HEK293 (cell line): ENCODE data around the gene GRK5.

Experiments
- CTCF ChIA-PET: fragments of 350-600 bp; formaldehyde crosslinking; extraction: SDS; loops from one replicate; lab custom pipeline; 2021; ENCODE audit warnings: antibody characterized with exemption; lab: Yijun Ruan, JAX
- POLR2A ChIA-PET: fragments of 300-600 bp; formaldehyde crosslinking; extraction: SDS; loops from one replicate; lab custom pipeline; 2020; ENCODE audit warnings: antibody characterized with exemption, inconsistent platforms; lab: Yijun Ruan, JAX
- H3K27ac ChIP-seq: fragments of 200-500 bp; sonication (Bioruptor generic); 2 replicates; pipeline ENCODE4 v1.5.1; 2014; ENCODE audit warnings: low read depth, low read length, control low read depth, inconsistent platforms; ENCODE audit errors: extremely low read depth
- H3K36me3 ChIP-seq, 2 experiments: fragments of 200-500 bp in 1 of 2; sonication (Bioruptor generic) in 1 of 2; 1 replicate in 1 of 2; 2 replicates in 1 of 2; pipeline ENCODE4 v1.5.1; 2014 to 2017; ENCODE audit warnings: inconsistent platforms in 2 of 2, low read length in 2 of 2; ENCODE audit not compliant: control insufficient read depth in 2 of 2, insufficient read depth in 1 of 2
- H3K4me1 ChIP-seq: fragments of 200-500 bp; sonication (Bioruptor generic); 2 replicates; pipeline ENCODE4 v1.5.1; 2014; ENCODE audit warnings: mild to moderate bottlenecking, low read length, inconsistent platforms; ENCODE audit not compliant: control insufficient read depth, insufficient read depth
- H3K4me3 ChIP-seq: 2 replicates; pipeline ENCODE4 v1.5.1; 2011; ENCODE audit warnings: low read depth, mild to moderate bottlenecking, control low read depth, low read length, moderate library complexity
- H3K9me3 ChIP-seq: fragments of 200-500 bp; sonication (Bioruptor generic); 2 replicates; pipeline ENCODE4 v1.5.1; 2014; ENCODE audit warnings: low read depth, low read length, inconsistent platforms; ENCODE audit not compliant: control insufficient read depth, insufficient read depth
- BCL11B ChIP-seq: fragments of 450-650 bp; formaldehyde crosslinking; IDR thresholded peaks from 2 replicates; pipeline ENCODE4 v1.5.1; 2016; ENCODE audit warnings: low read depth, missing biosample characterization, missing genetic modification characterization
- GLIS2 ChIP-seq: fragments of 450-650 bp; formaldehyde crosslinking; IDR thresholded peaks from 2 replicates; pipeline ENCODE4 v1.5.1; 2016; ENCODE audit warnings: missing biosample characterization, missing genetic modification characterization
- SALL2 ChIP-seq: fragments of 450-650 bp; formaldehyde crosslinking; IDR thresholded peaks from 2 replicates; pipeline ENCODE4 v1.5.0; 2017; ENCODE audit warnings: missing biosample characterization, mild to moderate bottlenecking, missing genetic modification characterization, borderline replicate concordance
- SCRT2 ChIP-seq: fragments of 450-650 bp; formaldehyde crosslinking; IDR thresholded peaks from 2 replicates; pipeline ENCODE4 v1.5.1; 2016; ENCODE audit warnings: missing biosample characterization, missing genetic modification characterization
- ZBTB8A ChIP-seq: fragments of 450-650 bp; formaldehyde crosslinking; IDR thresholded peaks from 2 replicates; pipeline ENCODE4 v1.5.1; 2016; ENCODE audit warnings: missing biosample characterization, missing genetic modification characterization
- ZNF157 ChIP-seq: fragments of 450-650 bp; formaldehyde crosslinking; IDR thresholded peaks from 2 replicates; pipeline ENCODE4 v1.5.1; 2016; ENCODE audit warnings: missing biosample characterization, missing genetic modification characterization
- ZNF211 ChIP-seq: fragments of 450-650 bp; formaldehyde crosslinking; IDR thresholded peaks from 2 replicates; pipeline ENCODE4 v1.5.1; 2016; ENCODE audit warnings: low read depth, missing biosample characterization, missing genetic modification characterization
- ZNF280C ChIP-seq: fragments of 450-650 bp; formaldehyde crosslinking; IDR thresholded peaks from 2 replicates; pipeline ENCODE4 v1.5.1; 2016; ENCODE audit warnings: missing biosample characterization, missing genetic modification characterization
- ZNF513 ChIP-seq: fragments of 450-650 bp; IDR thresholded peaks from 2 replicates; pipeline ENCODE4 v1.5.1; 2018; ENCODE audit warnings: missing biosample characterization, missing genetic modification characterization
- ZNF514 ChIP-seq: fragments of 450-650 bp; formaldehyde crosslinking; IDR thresholded peaks from 2 replicates; pipeline ENCODE4 v1.5.1; 2016; ENCODE audit warnings: missing biosample characterization, missing genetic modification characterization
- ZNF530 ChIP-seq: fragments of 450-650 bp; formaldehyde crosslinking; IDR thresholded peaks from 2 replicates; pipeline ENCODE4 v1.5.1; 2016; ENCODE audit warnings: low read depth, missing biosample characterization, missing genetic modification characterization
- ZNF571 ChIP-seq: fragments of 450-650 bp; formaldehyde crosslinking; IDR thresholded peaks from 2 replicates; pipeline ENCODE4 v1.5.0; 2017; ENCODE audit warnings: missing biosample characterization, missing genetic modification characterization
- ZNF580 ChIP-seq: fragments of 450-650 bp; formaldehyde crosslinking; IDR thresholded peaks from 2 replicates; pipeline ENCODE4 v1.5.1; 2016; ENCODE audit warnings: missing biosample characterization, missing genetic modification characterization
- ZNF600 ChIP-seq: fragments of 450-650 bp; formaldehyde crosslinking; IDR thresholded peaks from 2 replicates; pipeline ENCODE4 v1.5.1; 2016; ENCODE audit warnings: missing biosample characterization, missing genetic modification characterization
- ZNF701 ChIP-seq: fragments of 450-650 bp; formaldehyde crosslinking; IDR thresholded peaks from 2 replicates; pipeline ENCODE4 v1.5.1; 2016; ENCODE audit warnings: missing biosample characterization, missing genetic modification characterization
- ZXDB ChIP-seq: fragments of 450-650 bp; formaldehyde crosslinking; IDR thresholded peaks from 2 replicates; pipeline ENCODE4 v1.5.1; 2016; ENCODE audit warnings: missing biosample characterization, missing genetic modification characterization
- TF ChIP-seq, protein P1 (sequence below): fragments of 450-650 bp; formaldehyde crosslinking; IDR thresholded peaks from 2 replicates; pipeline ENCODE4 v1.5.1; 2016; ENCODE audit warnings: missing biosample characterization, missing genetic modification characterization
- TF ChIP-seq, protein P2 (sequence below): fragments of 450-650 bp; formaldehyde crosslinking; IDR thresholded peaks from 2 replicates; pipeline ENCODE4 v1.5.1; 2016; ENCODE audit warnings: missing biosample characterization, missing genetic modification characterization
- TF ChIP-seq, protein P3 (sequence below): fragments of 450-650 bp; formaldehyde crosslinking; IDR thresholded peaks from 2 replicates; pipeline ENCODE4 v1.5.1; 2016; ENCODE audit warnings: missing biosample characterization, missing genetic modification characterization, low read depth

GRK5 gene

GRCh38 chr10:119265691-119266090 lies 58.3 kb downstream of the GRK5 start:
- H3K36me3 ChIP-seq = no peaks in the 10 kb centered on the region
- H3K4me1 ChIP-seq = no peaks in the 10 kb centered on the region
- TF ChIP-seq, protein P1, sequence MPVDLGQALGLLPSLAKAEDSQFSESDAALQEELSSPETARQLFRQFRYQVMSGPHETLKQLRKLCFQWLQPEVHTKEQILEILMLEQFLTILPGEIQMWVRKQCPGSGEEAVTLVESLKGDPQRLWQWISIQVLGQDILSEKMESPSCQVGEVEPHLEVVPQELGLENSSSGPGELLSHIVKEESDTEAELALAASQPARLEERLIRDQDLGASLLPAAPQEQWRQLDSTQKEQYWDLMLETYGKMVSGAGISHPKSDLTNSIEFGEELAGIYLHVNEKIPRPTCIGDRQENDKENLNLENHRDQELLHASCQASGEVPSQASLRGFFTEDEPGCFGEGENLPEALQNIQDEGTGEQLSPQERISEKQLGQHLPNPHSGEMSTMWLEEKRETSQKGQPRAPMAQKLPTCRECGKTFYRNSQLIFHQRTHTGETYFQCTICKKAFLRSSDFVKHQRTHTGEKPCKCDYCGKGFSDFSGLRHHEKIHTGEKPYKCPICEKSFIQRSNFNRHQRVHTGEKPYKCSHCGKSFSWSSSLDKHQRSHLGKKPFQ = no peak
- no peak for TF ChIP-seq ZNF513 (tag by site-specific recombination)
- no peak for TF ChIP-seq ZNF157
- TF ChIP-seq ZNF701 = no peak
- no peak for TF ChIP-seq ZNF280C
- no peak for TF ChIP-seq BCL11B (tag by site-specific recombination)
- TF ChIP-seq ZXDB (tag by site-specific recombination) = no peak
- no peak for TF ChIP-seq ZNF514 (tag by site-specific recombination)
- TF ChIP-seq GLIS2 (tag by site-specific recombination) = no peak
- TF ChIP-seq ZNF211 (tag by site-specific recombination) = no peak
- TF ChIP-seq SCRT2 (tag by site-specific recombination) = no peak
- TF ChIP-seq ZNF571 (tag by site-specific recombination) = no peak
- TF ChIP-seq ZNF530 (tag by site-specific recombination) = no peak
- TF ChIP-seq, protein P2, sequence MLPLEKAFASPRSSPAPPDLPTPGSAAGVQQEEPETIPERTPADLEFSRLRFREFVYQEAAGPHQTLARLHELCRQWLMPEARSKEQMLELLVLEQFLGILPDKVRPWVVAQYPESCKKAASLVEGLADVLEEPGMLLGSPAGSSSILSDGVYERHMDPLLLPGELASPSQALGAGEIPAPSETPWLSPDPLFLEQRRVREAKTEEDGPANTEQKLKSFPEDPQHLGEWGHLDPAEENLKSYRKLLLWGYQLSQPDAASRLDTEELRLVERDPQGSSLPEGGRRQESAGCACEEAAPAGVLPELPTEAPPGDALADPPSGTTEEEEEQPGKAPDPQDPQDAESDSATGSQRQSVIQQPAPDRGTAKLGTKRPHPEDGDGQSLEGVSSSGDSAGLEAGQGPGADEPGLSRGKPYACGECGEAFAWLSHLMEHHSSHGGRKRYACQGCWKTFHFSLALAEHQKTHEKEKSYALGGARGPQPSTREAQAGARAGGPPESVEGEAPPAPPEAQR = no peak
- TF ChIP-seq, all 188 proteins: peak for 0
- Histone ChIP-seq H3K27ac (no peak overlapping the region), H3K4me3 (no peak overlapping the region), H3K9me3 (no peaks in the 10 kb centered on the region)
- ChIA-PET POLR2A (interaction anchor here (0.7 kb wide), 1 partner anchor 59 kb away, joined by 4 read pairs; no protein-coding TSS in a partner anchor), CTCF (interaction anchor here (1.0 kb wide), 1 partner anchor 9 kb away, joined by 3 read pairs; no protein-coding TSS in a partner anchor)

DNA sequence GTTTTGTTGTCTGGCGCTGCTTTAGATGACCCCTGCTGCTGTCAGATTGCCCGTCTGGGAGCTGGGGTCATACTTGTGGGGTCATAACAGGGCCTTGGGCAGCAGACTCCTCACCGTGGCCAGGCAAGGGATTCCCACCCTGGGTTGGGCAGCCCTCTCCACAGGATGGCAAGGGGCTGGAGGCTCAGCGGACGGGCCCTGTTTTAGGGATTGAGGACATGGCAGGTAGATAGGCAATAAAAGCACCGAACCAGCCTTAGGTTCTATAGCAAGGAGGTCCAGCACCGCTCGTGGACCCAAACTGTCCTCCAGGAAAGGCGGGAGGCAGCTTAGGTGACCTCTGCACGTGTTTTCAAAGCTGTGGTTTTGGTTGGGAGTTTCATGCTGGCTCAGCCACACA lies 60.0 kb downstream of the GRK5 start:
- Histone ChIP-seq H3K9me3 (no peaks in the 10 kb centered on the region), H3K4me3 (no peak overlapping the region), H3K36me3 (no peaks in the 10 kb centered on the region), H3K4me1 (peaks cover 7% of the 10 kb centered on the region), H3K27ac (no peak overlapping the region)
- CTCF ChIA-PET = interaction anchor here (1.0 to 1.6 kb wide), 2 partner anchors 61 to 68 kb away, joined by 3 to 4 read pairs; partner anchors contain the start of gene GRK5
- TF ChIP-seq ZNF280C (no peak), ZBTB8A (no peak), SALL2 (tag by site-specific recombination) (no peak), ZNF600 (tag by site-specific recombination) (no peak), ZNF580 (no peak)
- TF ChIP-seq, protein P3, sequence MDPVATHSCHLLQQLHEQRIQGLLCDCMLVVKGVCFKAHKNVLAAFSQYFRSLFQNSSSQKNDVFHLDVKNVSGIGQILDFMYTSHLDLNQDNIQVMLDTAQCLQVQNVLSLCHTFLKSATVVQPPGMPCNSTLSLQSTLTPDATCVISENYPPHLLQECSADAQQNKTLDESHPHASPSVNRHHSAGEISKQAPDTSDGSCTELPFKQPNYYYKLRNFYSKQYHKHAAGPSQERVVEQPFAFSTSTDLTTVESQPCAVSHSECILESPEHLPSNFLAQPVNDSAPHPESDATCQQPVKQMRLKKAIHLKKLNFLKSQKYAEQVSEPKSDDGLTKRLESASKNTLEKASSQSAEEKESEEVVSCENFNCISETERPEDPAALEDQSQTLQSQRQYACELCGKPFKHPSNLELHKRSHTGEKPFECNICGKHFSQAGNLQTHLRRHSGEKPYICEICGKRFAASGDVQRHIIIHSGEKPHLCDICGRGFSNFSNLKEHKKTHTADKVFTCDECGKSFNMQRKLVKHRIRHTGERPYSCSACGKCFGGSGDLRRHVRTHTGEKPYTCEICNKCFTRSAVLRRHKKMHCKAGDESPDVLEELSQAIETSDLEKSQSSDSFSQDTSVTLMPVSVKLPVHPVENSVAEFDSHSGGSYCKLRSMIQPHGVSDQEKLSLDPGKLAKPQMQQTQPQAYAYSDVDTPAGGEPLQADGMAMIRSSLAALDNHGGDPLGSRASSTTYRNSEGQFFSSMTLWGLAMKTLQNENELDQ = no peak
- POLR2A ChIA-PET = no interaction called here
